SKM-1 (cell line): ENCODE measurements around the gene EML3.
"Not testable (repeated sequence)": the region's sequence is repeated elsewhere in the genome, so short reads cannot be mapped to it uniquely, and the experiment has no call there.

Experiments used
- DNase-seq: peaks from one replicate; lab custom pipeline; 2025; ENCODE audit not compliant: unreplicated experiment; lab: John Stamatoyannopoulos, UW

EML3 gene

GRCh38 chr11:62573006-62573591 is 39.5 kb downstream of the EML3 start:
- no peak for DNase-seq

GRCh38 chr11:62572431-62572830 is 40.1 kb downstream of the EML3 start:
- DNase-seq = no peak

- not testable (repeated sequence) for DNase-seq
These were observed 41.1 kb downstream of the EML3 start for GRCh38 chr11:62571493-62571892.

- DNase-seq = not testable (repeated sequence)
These were observed 41.7 kb downstream of the EML3 start for GRCh38 chr11:62570903-62571302.

GRCh38 chr11:62569611-62570010 is 43.0 kb downstream of the EML3 start:
- no peak for DNase-seq

- no peak for DNase-seq
These were observed 45.4 kb downstream of the EML3 start for GRCh38 chr11:62567018-62567633.

GRCh38 chr11:62566247-62566646 is 46.3 kb downstream of the EML3 start:
- no peak for DNase-seq

- no peak for DNase-seq
These were observed 47.3 kb downstream of the EML3 start for GRCh38 chr11:62565100-62565802.

GRCh38 chr11:62561677-62562230 is 50.8 kb downstream of the EML3 start:
- DNase-seq = not testable (repeated sequence)

GRCh38 chr11:62560566-62561103 is 51.9 kb downstream of the EML3 start:
- no peak for DNase-seq

GRCh38 chr11:62559626-62560025 is 52.9 kb downstream of the EML3 start:
- not testable (repeated sequence) for DNase-seq

GRCh38 chr11:62559204-62559603 is 53.4 kb downstream of the EML3 start:
- no peak for DNase-seq

GRCh38 chr11:62558669-62559068 is 53.9 kb downstream of the EML3 start:
- no peak for DNase-seq

GRCh38 chr11:62556875-62557631 is 55.5 kb downstream of the EML3 start:
- DNase-seq = no peak

GRCh38 chr11:62556108-62556874 is 56.3 kb downstream of the EML3 start:
- peak; percentile 81 for DNase-seq

- DNase-seq = no peak
These were observed 57.0 kb downstream of the EML3 start for GRCh38 chr11:62555464-62556107.

GRCh38 chr11:62554387-62555167 is 58.0 kb downstream of the EML3 start:
- no peak for DNase-seq

- no peak for DNase-seq
These were observed 58.7 kb downstream of the EML3 start for GRCh38 chr11:62553839-62554361.
